Measurements from ENCODE around the gene CDK14. TPM values are rescaled to one million over a fixed set of nuclear protein-coding genes. Genes with fewer than 3 reads are reported as not detected.
"Not testable (repeated sequence)": the region's sequence is repeated elsewhere in the genome, so short reads cannot be mapped to it uniquely, and the experiment has no call there.

The CDK14 gene
- total RNA-seq, 4 donors from 2014 or later = 3.5 to 5.1 (median 3.9) TPM

- no peaks in the 10 kb centered on the region for H3K4me1 ChIP-seq
- no peak overlapping the region for H3K27ac ChIP-seq
- H3K36me3 ChIP-seq = no peaks in the 10 kb centered on the region
- no peaks in the 10 kb centered on the region for H3K27me3 ChIP-seq
- 75% methylated on average over 5 of the region's 5 CpGs for WGBS
- DNase-seq (ENCODE audit: low spot score in 2 of 2) = no peak
- TF ChIP-seq EP300 (IDR thresholded peaks at IDR 0.05) (no peak), POLR2AphosphoS5 (IDR thresholded peaks at IDR 0.05) (no peak), POLR2A (IDR thresholded peaks at IDR 0.05) (no peak), CTCF (IDR thresholded peaks at IDR 0.05) (no peak)
- no peak overlapping the region for H3K4me3 ChIP-seq
- H3K9me3 ChIP-seq = no peaks in the 10 kb centered on the region
Measured at GRCh38 chr7:90625051-90625450, 28.9 kb downstream of the CDK14 start.

- no peaks in the 10 kb centered on the region for H3K27me3 ChIP-seq
- H3K27ac ChIP-seq = no peak overlapping the region
- no peaks in the 10 kb centered on the region for H3K36me3 ChIP-seq
- WGBS = 28% methylated on average over 3 of the region's 3 CpGs
- DNase-seq (ENCODE audit: low spot score in 2 of 2) = peak in 1 of 2 donors; percentile 63
- H3K9me3 ChIP-seq = no peaks in the 10 kb centered on the region
- H3K4me1 ChIP-seq = no peaks in the 10 kb centered on the region
- H3K4me3 ChIP-seq = no peak overlapping the region
- no peak for TF ChIP-seq POLR2AphosphoS5 (IDR thresholded peaks at IDR 0.05)
- TF ChIP-seq EP300 (IDR thresholded peaks at IDR 0.05) = no peak
- no peak for TF ChIP-seq POLR2A (IDR thresholded peaks at IDR 0.05)
Measured at GRCh38 chr7:90625562-90625961, 29.4 kb downstream of the CDK14 start.

- no peaks in the 10 kb centered on the region for H3K4me1 ChIP-seq
- H3K36me3 ChIP-seq = no peaks in the 10 kb centered on the region
- H3K27me3 ChIP-seq = no peaks in the 10 kb centered on the region
- no peak overlapping the region for H3K4me3 ChIP-seq
- H3K9me3 ChIP-seq = no peaks in the 10 kb centered on the region
- 69% methylated on average over 3 of the region's 3 CpGs for WGBS
- no peak overlapping the region for H3K27ac ChIP-seq
- TF ChIP-seq POLR2A (IDR thresholded peaks at IDR 0.05) (no peak), EP300 (IDR thresholded peaks at IDR 0.05) (no peak), POLR2AphosphoS5 (IDR thresholded peaks at IDR 0.05) (no peak), CTCF (IDR thresholded peaks at IDR 0.05) (no peak)
- no peak for DNase-seq (ENCODE audit: low spot score in 2 of 2)
Measured at GRCh38 chr7:90626013-90626412, 29.9 kb downstream of the CDK14 start.

GRCh38 chr7:90629297-90629918, 33.3 kb downstream of the CDK14 start:
- WGBS = 86% methylated on average over 6 of the region's 6 CpGs
- Histone ChIP-seq H3K9me3 (no peaks in the 10 kb centered on the region), H3K27me3 (no peaks in the 10 kb centered on the region)

GRCh38 chr7:90631502-90631901, 35.4 kb downstream of the CDK14 start:
- Histone ChIP-seq H3K4me1 (no peaks in the 10 kb centered on the region), H3K27ac (no peak overlapping the region), H3K36me3 (no peaks in the 10 kb centered on the region), H3K4me3 (no peak overlapping the region), H3K9me3 (no peaks in the 10 kb centered on the region), H3K27me3 (no peaks in the 10 kb centered on the region)
- no peak for DNase-seq (ENCODE audit: low spot score in 2 of 2)
- TF ChIP-seq POLR2A (IDR thresholded peaks at IDR 0.05) (no peak), CTCF (IDR thresholded peaks at IDR 0.05) (no peak), EP300 (IDR thresholded peaks at IDR 0.05) (no peak), POLR2AphosphoS5 (IDR thresholded peaks at IDR 0.05) (no peak)
- 94% methylated on average over 3 of the region's 3 CpGs for WGBS

More at GRCh38 chr7:90629297-90629918, 33.3 kb downstream of the CDK14 start:
- Histone ChIP-seq H3K27ac (no peak overlapping the region), H3K4me1 (no peaks in the 10 kb centered on the region), H3K36me3 (no peaks in the 10 kb centered on the region), H3K4me3 (no peak overlapping the region)
- TF ChIP-seq CTCF (IDR thresholded peaks at IDR 0.05) (peak in 1 of 2 donors; percentile 43), POLR2AphosphoS5 (IDR thresholded peaks at IDR 0.05) (no peak), EP300 (IDR thresholded peaks at IDR 0.05) (no peak), POLR2A (IDR thresholded peaks at IDR 0.05) (no peak)
- no peak for DNase-seq (ENCODE audit: low spot score in 2 of 2)

- not testable (repeated sequence) for H3K9me3 ChIP-seq; H3K27me3 ChIP-seq; DNase-seq (ENCODE audit: low spot score in 2 of 2); H3K4me3 ChIP-seq; H3K36me3 ChIP-seq; H3K27ac ChIP-seq; H3K4me1 ChIP-seq
- WGBS = 84% methylated on average over 3 of the region's 17 CpGs
Measured at GRCh38 chr7:90639683-90640082, 43.6 kb downstream of the CDK14 start.
